Activated naive CD4-positive, alpha-beta T cell treated with anti-CD3 and anti-CD28 coated beads, Interleukin-2, amount 10 ng/mL, durations not matched to agents 7 days and 5 days (primary cell): ENCODE measurements around the gene CDC42SE2.
A peak's percentile ranks its signal among the peaks of the same experiment; 100 is the strongest.
"Not testable (repeated sequence)": the region's sequence is repeated elsewhere in the genome, so short reads cannot be mapped to it uniquely, and the experiment has no call there.

Source experiments
- CTCF ChIA-PET: fragments of 350-600 bp; sonication (Branson Sonifier 250); formaldehyde crosslinking; loops from one replicate; lab custom pipeline; 2021; ENCODE audit warnings: antibody characterized with exemption; lab: Charles Lee
- DNase-seq: peaks from one replicate; pipeline ENCODE4 v3.0.0-alpha.2; 2020
- H3K27ac Mint-ChIP-seq: one replicate; pipeline ENCODE4 v1.8.0; 2021; ENCODE audit warnings: mild to moderate bottlenecking, moderate library complexity, mixed read lengths
- H3K27me3 Mint-ChIP-seq: one replicate; pipeline ENCODE4 v1.8.0; 2021; ENCODE audit warnings: mild to moderate bottlenecking, mixed read lengths
- H3K36me3 Mint-ChIP-seq: one replicate; pipeline ENCODE4 v1.8.0; 2021; ENCODE audit warnings: mixed read lengths
- H3K4me1 Mint-ChIP-seq: one replicate; pipeline ENCODE4 v1.8.0; 2021; ENCODE audit warnings: mixed read lengths
- H3K4me3 Mint-ChIP-seq: one replicate; pipeline ENCODE4 v1.8.0; 2021; ENCODE audit warnings: mild to moderate bottlenecking, moderate library complexity, mixed read lengths
- H3K9me3 Mint-ChIP-seq: one replicate; pipeline ENCODE4 v1.8.0; 2021; ENCODE audit warnings: mixed read lengths

CDC42SE2 gene

DNA sequence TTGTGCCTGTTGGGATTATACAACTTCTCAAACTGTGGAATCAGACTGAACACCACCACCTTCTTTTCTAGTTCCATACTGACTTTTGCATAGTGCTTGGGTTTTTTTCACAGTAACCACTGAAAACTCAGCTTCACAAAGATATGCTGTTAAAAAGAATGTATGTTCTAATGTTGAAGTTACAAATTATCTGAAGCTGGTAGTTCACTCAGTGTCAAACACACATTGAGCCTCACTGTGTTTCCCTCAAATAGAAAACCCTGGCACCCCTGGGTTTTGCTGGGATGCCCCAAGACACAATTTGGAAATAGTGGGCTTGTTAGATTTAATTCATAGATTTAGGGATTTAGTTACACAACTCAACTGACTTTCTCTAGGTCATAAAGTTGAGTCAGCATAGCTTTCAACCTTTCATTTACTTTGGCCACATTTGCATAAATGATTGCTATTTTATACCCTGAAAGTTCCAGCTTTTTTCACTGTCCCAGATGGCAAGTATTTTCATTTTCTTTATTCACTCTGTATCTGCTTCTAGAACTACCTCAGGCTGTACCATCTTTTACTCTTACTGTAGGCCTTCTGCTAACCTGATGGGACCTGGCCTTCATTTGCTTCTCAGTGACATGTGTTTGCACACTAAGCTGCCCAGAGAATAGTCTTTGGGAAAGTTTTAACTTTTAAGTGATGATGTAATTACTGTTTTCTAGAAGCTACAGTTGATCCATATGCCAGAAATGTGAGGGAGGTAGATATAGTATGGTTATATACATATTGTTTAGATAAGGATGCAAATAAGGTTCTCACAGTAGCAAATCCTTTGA, 115.1 kb downstream of the CDC42SE2 start:
- CTCF ChIA-PET, result interaction anchor here (0.6 to 2.6 kb wide), 7 partner anchors 10 to 114 kb away, joined by 3 to 11 read pairs (median 3); no protein-coding TSS in a partner anchor
- Mint-ChIP-seq H3K4me3 (peak overlapping the region; percentile 38), H3K4me1 (peaks cover 94% of the 10 kb centered on the region), H3K27ac (peak overlapping the region; percentile 93), H3K36me3 (peaks cover 38% of the 10 kb centered on the region), H3K27me3 (no peaks in the 10 kb centered on the region), H3K9me3 (no peaks in the 10 kb centered on the region)
- DNase-seq, result no peak

DNA sequence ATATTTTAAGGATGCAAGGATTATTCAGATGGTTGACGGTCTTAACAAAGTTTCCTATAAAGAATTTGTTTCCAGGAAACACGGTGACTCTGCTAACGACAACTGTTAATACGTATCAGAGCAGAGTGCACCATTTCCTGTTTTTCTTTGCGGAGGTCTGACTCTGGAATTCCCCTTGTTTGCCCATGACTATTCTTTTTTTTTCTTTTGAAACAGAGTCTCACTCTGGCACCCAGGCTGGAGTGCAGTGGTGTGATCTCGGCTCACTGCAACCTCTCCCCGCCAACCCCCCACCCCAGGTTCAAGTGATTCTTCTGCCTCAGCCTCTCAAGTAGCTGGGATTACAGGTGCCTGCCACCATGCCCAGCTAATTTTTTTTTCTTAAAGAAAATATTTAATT, 115.9 kb downstream of the CDC42SE2 start:
- H3K27me3 Mint-ChIP-seq, result no peaks in the 10 kb centered on the region
- peak overlapping the region; percentile 61 for H3K4me3 Mint-ChIP-seq
- peaks cover 94% of the 10 kb centered on the region for H3K4me1 Mint-ChIP-seq
- CTCF ChIA-PET, result interaction anchor here (0.6 to 2.6 kb wide), 4 partner anchors 11 to 114 kb away, joined by 3 to 11 read pairs (median 4); no protein-coding TSS in a partner anchor
- H3K9me3 Mint-ChIP-seq, result no peaks in the 10 kb centered on the region
- peaks cover 41% of the 10 kb centered on the region for H3K36me3 Mint-ChIP-seq
- peak overlapping the region; percentile 93 for H3K27ac Mint-ChIP-seq
- peak; percentile 81 for DNase-seq

DNA sequence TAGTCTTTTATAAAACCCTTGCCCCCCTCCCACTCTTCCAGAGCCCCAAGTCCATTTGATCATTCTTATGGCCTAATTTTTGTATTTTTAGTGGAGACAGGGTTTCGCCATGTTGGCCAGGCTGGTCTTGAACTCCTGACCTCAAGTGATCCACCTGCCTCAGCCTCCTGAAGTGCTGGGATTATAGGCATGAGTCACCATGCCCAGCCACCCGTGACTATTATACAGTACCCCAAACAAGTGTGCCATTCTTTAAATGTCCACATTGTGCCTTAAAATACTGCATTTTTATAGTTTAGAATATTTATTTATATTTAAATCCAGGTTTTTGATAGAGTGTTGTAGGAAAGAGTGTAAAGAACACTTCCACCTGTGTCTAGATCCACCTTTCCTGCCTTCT, 116.4 kb downstream of the CDC42SE2 start:
- peak overlapping the region; percentile 93 for H3K27ac Mint-ChIP-seq
- H3K9me3 Mint-ChIP-seq, H3K27me3 Mint-ChIP-seq, DNase-seq: not testable (repeated sequence)
- CTCF ChIA-PET, result interaction anchor here (2.6 kb wide), 1 partner anchor 115 kb away, joined by 11 read pairs; no protein-coding TSS in a partner anchor
- peaks cover 93% of the 10 kb centered on the region for H3K4me1 Mint-ChIP-seq
- H3K4me3 Mint-ChIP-seq, result peak overlapping the region; percentile 17
- peaks cover 45% of the 10 kb centered on the region for H3K36me3 Mint-ChIP-seq

DNA sequence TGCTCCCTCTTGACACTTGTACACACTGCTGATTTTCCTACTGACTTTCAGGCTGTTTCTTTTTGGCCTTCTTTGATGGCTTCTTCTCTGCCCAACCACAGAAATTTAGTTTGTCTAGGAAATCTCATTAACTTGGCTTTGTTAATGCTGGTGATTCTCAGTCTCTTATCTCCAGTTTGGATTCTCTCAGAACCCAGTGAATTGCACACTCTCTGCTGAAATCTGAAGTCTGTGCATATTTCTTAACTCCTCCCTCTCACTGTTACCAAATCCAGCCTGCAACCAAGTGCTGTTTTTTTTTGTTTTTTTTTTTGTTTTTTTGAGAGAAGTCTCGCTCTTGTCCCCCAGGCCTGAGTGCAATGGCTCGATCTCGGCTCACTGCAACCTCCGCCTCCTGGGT, 117.2 kb downstream of the CDC42SE2 start:
- H3K27ac Mint-ChIP-seq, result peak overlapping the region; percentile 93
- DNase-seq, result no peak
- peaks cover 47% of the 10 kb centered on the region for H3K36me3 Mint-ChIP-seq
- CTCF ChIA-PET, result interaction anchor here (0.6 to 3.4 kb wide), 8 partner anchors 20 to 217 kb away, joined by 5 to 32 read pairs (median 11); partner anchors contain the start of gene CDC42SE2
- no peaks in the 10 kb centered on the region for H3K27me3 Mint-ChIP-seq
- peak overlapping the region; percentile 9 for H3K4me3 Mint-ChIP-seq
- H3K4me1 Mint-ChIP-seq, result peaks cover 90% of the 10 kb centered on the region
- H3K9me3 Mint-ChIP-seq, result no peaks in the 10 kb centered on the region

DNA sequence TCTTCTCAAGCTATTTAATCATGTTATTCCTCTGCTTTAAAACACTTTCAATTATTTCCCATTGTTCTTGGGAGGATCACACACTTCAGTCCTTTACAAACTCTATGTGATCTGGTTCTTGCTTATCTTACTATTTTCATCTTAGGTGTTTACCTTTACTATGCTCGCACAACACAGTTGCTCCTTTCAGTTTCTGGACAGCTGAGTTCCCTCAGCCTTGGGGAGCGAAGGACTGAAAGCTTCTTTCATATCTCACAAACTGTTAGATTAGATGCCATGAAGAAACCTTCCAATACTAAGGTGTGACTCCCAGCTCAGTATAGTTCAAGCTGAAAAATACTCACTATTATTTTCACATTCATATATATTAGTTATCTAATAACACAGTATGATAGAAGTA, 117.9 kb downstream of the CDC42SE2 start:
- peaks cover 89% of the 10 kb centered on the region for H3K4me1 Mint-ChIP-seq

DNA sequence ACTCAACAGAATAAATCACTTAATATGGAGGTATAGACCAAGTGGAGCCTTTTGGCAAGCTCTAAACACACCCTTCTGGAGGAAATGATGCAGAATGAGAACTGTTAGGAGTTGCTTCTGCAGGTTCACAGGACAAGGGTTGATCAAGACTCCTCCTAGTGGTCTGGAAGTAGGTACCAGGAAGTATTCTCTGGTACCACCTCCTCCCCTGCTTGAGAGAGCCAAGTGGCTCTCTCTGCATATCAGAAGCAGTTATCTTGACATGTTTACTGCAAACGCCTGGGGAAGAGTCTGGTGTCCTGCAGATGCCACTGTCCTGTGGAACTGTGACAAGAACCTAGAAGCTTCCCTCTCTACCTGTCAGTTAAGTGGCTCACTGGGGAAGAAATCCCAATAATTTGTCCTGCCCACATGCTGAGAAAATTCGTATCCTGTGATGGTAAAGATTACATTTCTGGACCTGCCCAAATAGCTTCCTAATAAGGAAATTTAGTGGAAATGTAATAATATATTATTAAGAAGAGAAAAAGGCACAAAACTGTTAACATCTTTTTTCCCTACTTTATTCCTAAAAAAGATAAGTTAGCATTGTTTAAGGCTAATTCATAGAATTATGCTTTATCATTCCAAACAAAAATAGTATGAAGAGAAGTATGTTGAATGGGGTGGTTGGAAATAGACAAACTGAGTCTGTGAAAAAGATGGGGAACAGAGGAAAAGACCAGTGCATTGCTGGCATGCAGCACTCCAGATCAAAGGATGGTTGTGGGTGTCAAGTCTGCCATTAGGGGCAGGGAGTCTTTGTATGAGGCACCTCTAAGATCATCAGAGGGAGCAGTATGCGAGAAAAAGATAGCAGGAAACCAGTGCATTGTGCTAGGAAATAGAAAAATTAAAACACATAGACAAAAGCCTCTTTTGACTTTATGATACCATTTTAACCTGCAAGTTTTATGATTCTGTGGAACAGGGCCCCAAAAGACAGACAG, 118.8 kb downstream of the CDC42SE2 start:
- H3K4me3 Mint-ChIP-seq, result peak overlapping the region; percentile 19
- peak overlapping the region; percentile 93 for H3K27ac Mint-ChIP-seq
- CTCF ChIA-PET, result interaction anchor here (0.6 to 3.4 kb wide), 32 partner anchors 8 to 271 kb away, joined by 3 to 32 read pairs (median 4); partner anchors contain the start of gene CDC42SE2
- peaks cover 45% of the 10 kb centered on the region for H3K36me3 Mint-ChIP-seq
- peaks cover 84% of the 10 kb centered on the region for H3K4me1 Mint-ChIP-seq
- no peaks in the 10 kb centered on the region for H3K9me3 Mint-ChIP-seq
- no peaks in the 10 kb centered on the region for H3K27me3 Mint-ChIP-seq
- DNase-seq, result peak; percentile 61

More for the DNA sequence above, 117.9 kb downstream of the CDC42SE2 start:
- peak; percentile 53 for DNase-seq
- H3K27ac Mint-ChIP-seq, result peak overlapping the region; percentile 93
- H3K36me3 Mint-ChIP-seq, result peaks cover 49% of the 10 kb centered on the region
- peak overlapping the region; percentile 53 for H3K4me3 Mint-ChIP-seq
- no peaks in the 10 kb centered on the region for H3K9me3 Mint-ChIP-seq
- H3K27me3 Mint-ChIP-seq, result no peaks in the 10 kb centered on the region
- CTCF ChIA-PET, result interaction anchor here (0.6 to 3.4 kb wide), 32 partner anchors 8 to 270 kb away, joined by 3 to 32 read pairs (median 5); partner anchors contain the start of gene CDC42SE2

DNA sequence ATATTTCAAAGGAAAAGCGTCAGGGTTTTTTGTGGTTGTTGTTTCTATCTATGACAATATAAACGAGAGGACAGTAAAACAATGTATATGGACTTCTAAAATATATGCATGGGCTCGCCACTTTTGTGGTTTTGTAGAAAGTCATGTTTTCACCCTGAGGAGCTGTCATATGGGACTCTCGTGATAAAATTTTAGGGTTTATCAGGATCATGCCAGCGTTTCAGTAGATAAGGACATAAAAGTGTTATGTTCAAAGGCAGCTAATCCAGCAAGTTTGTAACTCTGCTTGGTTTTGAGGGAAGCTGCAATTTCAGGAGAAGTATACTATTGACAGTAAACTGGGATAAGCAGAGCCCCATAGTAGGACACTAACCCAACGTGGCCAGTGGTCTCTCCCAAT, 120.3 kb downstream of the CDC42SE2 start:
- no peak for DNase-seq
- H3K27me3 Mint-ChIP-seq, result no peaks in the 10 kb centered on the region
- CTCF ChIA-PET, result interaction anchor here (0.9 to 3.4 kb wide), 7 partner anchors 11 to 122 kb away, joined by 3 to 32 read pairs (median 5); partner anchors contain the start of gene CDC42SE2
- H3K4me1 Mint-ChIP-seq, result peaks cover 77% of the 10 kb centered on the region
- no peaks in the 10 kb centered on the region for H3K9me3 Mint-ChIP-seq
- H3K4me3 Mint-ChIP-seq, result no peak overlapping the region
- H3K27ac Mint-ChIP-seq, result peak overlapping the region; percentile 93
- H3K36me3 Mint-ChIP-seq, result peaks cover 47% of the 10 kb centered on the region

DNA sequence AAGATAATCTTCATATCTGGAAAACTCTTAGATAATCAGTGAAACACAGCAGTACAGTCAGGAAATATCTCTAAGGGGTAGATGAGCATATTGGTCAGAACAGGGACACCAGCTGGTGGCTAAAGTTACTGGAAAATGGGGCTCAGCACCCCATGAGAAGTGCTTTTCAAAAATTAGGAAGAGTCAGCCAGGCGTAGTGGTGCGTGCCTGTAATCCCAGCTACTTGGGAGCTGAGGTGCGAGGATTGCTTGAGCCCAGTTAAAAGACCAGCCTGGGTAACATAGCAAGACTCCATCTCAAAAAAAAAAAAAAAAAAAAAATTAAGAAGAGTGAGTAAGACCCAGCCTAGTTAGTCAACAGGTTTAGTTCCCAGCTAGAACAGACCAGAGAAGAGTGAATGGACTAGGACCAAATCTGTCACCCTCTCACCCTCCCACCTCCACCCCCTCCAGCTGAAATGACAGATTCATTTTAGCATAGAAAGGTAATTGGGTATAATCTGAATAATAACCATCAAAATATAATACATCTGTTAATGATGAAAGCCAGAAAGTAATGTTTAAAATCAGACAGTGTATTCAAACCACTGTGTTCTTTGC, 120.9 kb downstream of the CDC42SE2 start:
- Mint-ChIP-seq H3K27ac (peak overlapping the region; percentile 93), H3K4me3 (no peak overlapping the region), H3K27me3 (no peaks in the 10 kb centered on the region), H3K9me3 (no peaks in the 10 kb centered on the region), H3K4me1 (peaks cover 79% of the 10 kb centered on the region), H3K36me3 (peaks cover 51% of the 10 kb centered on the region)
- no peak for DNase-seq
- CTCF ChIA-PET, result interaction anchor here (0.9 to 2.6 kb wide), 7 partner anchors 11 to 122 kb away, joined by 3 to 12 read pairs (median 4); no protein-coding TSS in a partner anchor

DNA sequence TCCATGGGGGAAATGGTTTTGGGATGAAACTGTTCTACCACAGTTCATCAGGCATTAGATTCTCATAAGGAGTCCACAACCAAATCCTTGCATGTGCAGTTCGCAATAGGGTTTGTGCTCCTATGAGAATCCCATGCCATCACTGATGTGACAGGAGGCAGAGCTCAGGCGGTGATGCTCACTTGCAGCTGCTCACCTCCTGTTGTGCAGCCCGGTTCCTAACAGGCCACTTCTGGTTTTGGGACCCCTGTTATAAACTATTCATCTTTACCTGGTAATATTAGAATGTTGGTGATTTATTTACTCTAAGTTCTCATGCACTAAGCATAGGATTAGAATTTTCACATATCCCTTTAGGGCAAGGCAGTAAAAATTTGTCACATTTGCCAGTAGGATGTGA, 122.3 kb downstream of the CDC42SE2 start:
- H3K9me3 Mint-ChIP-seq, result no peaks in the 10 kb centered on the region
- CTCF ChIA-PET, result interaction anchor here (2.6 kb wide), 1 partner anchor 9 kb away, joined by 12 read pairs; no protein-coding TSS in a partner anchor
- peaks cover 75% of the 10 kb centered on the region for H3K4me1 Mint-ChIP-seq
- peaks cover 56% of the 10 kb centered on the region for H3K36me3 Mint-ChIP-seq
- no peak overlapping the region for H3K4me3 Mint-ChIP-seq
- H3K27me3 Mint-ChIP-seq, result no peaks in the 10 kb centered on the region
- no peak overlapping the region for H3K27ac Mint-ChIP-seq
- no peak for DNase-seq

DNA sequence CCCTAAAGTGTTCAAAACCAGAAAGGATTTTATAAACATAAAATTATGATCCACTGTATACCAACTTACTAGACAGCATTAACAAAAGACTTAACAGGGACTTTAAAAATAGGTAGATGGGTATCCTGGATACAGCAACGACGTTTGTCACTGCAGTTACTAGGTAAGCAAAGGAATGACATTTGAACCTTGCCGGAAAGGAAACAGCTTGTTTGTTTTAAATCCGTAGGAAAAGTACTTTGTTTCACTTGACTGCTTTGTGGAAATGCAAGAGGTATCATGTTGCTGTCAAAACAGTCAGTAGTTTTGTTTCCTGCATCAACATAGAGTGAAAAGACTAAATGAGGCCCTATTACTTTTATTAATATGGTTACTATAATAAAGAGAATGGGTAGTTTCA, 122.9 kb downstream of the CDC42SE2 start:
- H3K9me3 Mint-ChIP-seq, result no peaks in the 10 kb centered on the region
- peaks cover 56% of the 10 kb centered on the region for H3K36me3 Mint-ChIP-seq
- no peak overlapping the region for H3K27ac Mint-ChIP-seq
- no peak overlapping the region for H3K4me3 Mint-ChIP-seq
- CTCF ChIA-PET, result interaction anchor here (2.6 kb wide), 1 partner anchor 9 kb away, joined by 12 read pairs; no protein-coding TSS in a partner anchor
- H3K4me1 Mint-ChIP-seq, result peaks cover 70% of the 10 kb centered on the region
- no peaks in the 10 kb centered on the region for H3K27me3 Mint-ChIP-seq
- DNase-seq, result no peak

DNA sequence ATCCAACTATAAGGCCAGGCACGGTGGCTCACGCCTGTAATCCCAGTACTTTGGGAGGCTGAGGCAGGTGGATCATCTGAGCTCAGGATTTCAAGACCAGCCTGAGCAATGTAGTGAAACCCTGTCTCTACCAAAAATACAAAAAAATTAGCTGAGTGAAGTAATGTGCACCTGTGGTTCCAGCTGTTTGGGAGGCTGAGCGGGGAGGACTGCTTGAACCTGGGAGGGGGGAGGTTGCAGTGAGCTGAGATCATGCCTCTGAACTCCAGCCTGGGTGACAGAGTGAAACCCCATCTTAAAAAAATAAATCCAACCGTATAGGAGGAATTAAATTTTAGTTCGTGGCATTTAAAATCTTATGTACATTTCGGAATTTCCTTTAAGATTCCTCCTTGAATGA, 123.4 kb downstream of the CDC42SE2 start:
- DNase-seq, result no peak
- peaks cover 70% of the 10 kb centered on the region for H3K4me1 Mint-ChIP-seq
- H3K27ac Mint-ChIP-seq, result peak overlapping the region; percentile 76
- H3K36me3 Mint-ChIP-seq, result peaks cover 58% of the 10 kb centered on the region
- CTCF ChIA-PET, result no interaction called here
- H3K4me3 Mint-ChIP-seq, result no peak overlapping the region
- no peaks in the 10 kb centered on the region for H3K27me3 Mint-ChIP-seq
- no peaks in the 10 kb centered on the region for H3K9me3 Mint-ChIP-seq

DNA sequence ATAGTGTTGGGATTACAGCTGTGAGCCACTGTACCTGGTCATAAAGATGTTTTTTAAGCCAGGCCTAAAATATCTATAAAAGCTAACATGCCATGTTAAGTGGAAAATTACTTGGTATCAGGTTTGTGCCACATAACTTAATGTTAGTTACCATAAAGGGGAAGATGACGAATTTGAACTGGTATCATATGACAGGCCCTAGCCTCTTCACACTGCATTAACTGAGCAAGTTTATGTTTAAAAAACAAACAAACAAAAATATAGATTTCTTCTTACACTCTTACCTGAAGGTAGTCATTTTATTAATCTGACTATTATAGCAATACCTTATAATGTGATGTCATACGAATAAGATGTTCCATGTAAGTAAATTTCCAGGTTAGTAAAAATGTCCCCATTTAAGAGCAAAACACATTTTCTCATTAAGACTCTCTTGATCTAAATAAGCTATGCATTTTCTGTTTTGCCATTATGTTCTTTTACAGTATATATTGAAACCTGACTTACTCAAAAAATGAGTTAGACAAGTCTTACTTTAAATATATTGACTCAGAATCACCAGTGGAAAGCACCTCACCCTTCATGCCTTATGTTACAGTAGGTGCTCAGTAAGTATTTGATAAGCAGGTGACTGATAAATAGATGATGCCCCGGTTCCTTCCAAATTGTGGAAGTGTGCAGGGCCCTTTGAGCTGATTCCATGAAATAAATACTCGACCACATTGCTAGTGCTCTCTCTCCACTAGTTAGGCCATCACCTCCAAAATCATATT, 125.4 kb downstream of the CDC42SE2 start:
- peaks cover 70% of the 10 kb centered on the region for H3K4me1 Mint-ChIP-seq
- DNase-seq, result no peak
- H3K27me3 Mint-ChIP-seq, result no peaks in the 10 kb centered on the region
- H3K4me3 Mint-ChIP-seq, result no peak overlapping the region
- CTCF ChIA-PET, result no interaction called here
- H3K27ac Mint-ChIP-seq, result peak overlapping the region; percentile 76
- H3K9me3 Mint-ChIP-seq, result no peaks in the 10 kb centered on the region
- H3K36me3 Mint-ChIP-seq, result peaks cover 71% of the 10 kb centered on the region
